NCI-H774 (cell line): ENCODE data around the gene CLPTM1L.
"Not testable (repeated sequence)": the region's sequence is repeated elsewhere in the genome, so short reads cannot be mapped to it uniquely, and the experiment has no call there.

Experiments
- DNase-seq: peaks from one replicate; lab custom pipeline; 2025; lab: John Stamatoyannopoulos, UW

CLPTM1L gene

GRCh38 chr5:1339139-1339817 lies 5.6 kb downstream of the CLPTM1L start:
- DNase-seq = not testable (repeated sequence)

DNA sequence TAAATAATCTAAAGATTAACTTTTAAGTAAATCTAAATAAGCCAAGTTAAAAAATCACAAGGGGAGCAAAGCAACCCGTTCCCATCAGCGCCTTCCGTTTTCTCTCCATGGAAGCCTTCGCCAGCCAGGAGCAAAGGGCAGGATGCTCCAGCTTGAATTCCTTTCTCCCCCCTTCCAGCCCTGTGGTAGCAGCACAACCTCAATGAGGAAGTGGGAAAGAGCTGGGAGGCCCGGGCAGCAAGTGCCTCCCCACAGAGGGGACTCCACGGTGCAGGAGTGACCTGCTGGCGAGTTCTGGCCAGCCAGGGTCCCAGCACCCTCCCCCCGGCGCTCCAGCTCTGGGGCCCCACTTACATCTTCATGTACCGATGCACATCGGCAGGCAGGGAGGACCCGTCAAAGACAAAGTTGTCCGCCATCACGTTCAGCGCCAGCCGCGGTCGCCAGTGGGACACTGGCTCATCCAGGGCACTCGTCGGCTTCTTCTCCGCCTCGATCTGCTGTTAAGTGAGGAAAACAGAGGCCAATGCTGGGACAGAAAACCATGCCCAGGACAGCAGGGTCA lies 6.3 kb downstream of the CLPTM1L start:
- DNase-seq = no peak

GRCh38 chr5:1338196-1338490 lies 6.8 kb downstream of the CLPTM1L start:
- DNase-seq = no peak

GRCh38 chr5:1337489-1338195 lies 7.3 kb downstream of the CLPTM1L start:
- DNase-seq = no peak

- DNase-seq = no peak
Measured at GRCh38 chr5:1336749-1337488, 8.0 kb downstream of the CLPTM1L start.

DNA sequence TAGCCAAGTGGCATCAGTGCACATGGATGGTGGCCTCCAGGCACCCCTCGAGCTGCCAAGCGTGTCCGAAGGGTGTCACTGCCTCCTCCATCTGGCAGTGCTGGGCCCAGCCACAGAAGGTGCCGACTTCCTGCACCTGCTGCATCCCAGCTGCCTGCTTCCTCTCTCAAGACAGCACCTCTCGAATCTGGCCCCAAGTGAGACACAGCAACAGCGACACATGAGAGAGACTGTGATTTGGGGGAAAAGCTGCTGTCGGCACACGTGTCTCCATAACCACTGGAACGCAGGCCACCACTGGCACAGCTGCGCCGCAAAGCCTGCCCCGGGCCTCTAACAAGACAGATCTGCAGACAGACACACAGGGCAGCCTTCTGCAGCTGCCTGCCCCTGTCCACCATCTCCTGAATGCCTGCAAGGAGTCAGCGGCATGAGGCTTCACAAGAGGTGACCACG lies 8.8 kb downstream of the CLPTM1L start:
- no peak for DNase-seq

GRCh38 chr5:1335540-1336095 lies 9.3 kb downstream of the CLPTM1L start:
- DNase-seq = no peak

DNA sequence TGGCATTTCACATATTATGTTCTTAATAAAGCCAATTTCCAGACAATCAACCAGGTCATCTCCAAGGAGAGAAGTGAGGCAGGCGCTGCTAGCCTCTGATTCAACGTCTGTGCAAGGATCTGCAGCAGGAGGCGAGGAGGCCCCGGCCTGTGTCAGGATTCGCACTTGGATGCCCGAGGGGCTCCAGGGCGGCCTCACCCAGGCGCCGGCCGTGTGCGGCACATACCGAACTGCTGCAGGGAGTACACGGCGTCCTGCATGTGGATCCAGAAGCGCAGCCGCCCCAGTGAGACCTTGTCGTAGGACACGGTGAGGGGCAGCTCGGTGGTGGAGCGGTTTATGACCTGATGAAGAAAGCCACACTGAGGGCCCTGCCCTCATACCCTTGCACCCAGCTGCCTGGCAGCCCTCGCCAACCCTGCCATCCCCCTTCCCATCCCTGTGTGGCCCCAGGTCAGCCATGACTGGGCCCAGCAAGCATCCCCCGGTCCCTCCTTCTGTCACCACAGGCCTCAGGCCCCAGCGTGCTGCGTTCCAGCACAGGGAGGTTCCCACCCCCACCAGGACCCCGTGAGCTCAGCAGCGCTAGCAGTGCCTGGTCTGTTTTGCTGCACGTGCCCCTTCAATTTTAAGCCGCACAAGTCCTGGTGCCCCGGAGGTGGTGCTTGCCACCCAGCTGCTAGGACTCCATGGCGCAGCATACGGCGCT lies 9.9 kb downstream of the CLPTM1L start:
- DNase-seq = no peak

DNA sequence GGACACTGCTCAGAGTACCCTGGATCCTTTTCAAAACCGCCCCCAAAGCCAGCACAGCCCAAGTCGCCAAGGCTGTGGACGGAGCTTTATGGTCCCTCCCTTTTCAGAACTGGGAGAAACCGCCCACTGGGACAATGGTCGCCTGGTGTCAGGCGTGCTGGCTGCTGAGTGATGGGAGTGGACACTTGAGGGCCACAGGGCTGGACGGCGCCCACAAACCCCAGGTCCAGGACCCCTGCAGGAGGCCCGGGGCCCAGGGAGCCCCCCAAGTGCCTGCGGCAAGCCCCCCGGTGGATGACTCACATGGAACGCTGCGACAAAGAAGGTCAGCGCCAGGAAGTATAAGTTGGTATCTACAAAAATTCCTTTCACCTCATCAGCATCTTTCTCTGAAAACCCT lies 10.9 kb downstream of the CLPTM1L start:
- no peak for DNase-seq

GRCh38 chr5:1333286-1333685 lies 11.6 kb downstream of the CLPTM1L start:
- not testable (repeated sequence) for DNase-seq

- DNase-seq = no peak
Measured at GRCh38 chr5:1332461-1333001, 12.4 kb downstream of the CLPTM1L start.

- DNase-seq = no peak
Measured at GRCh38 chr5:1331861-1332405, 13.0 kb downstream of the CLPTM1L start.

- no peak for DNase-seq
Measured at GRCh38 chr5:1330847-1331831, 13.8 kb downstream of the CLPTM1L start.

GRCh38 chr5:1330146-1330846 lies 14.6 kb downstream of the CLPTM1L start:
- no peak for DNase-seq

GRCh38 chr5:1329111-1329579 lies 15.8 kb downstream of the CLPTM1L start:
- DNase-seq = no peak

GRCh38 chr5:1328237-1329110 lies 16.4 kb downstream of the CLPTM1L start:
- not testable (repeated sequence) for DNase-seq

DNA sequence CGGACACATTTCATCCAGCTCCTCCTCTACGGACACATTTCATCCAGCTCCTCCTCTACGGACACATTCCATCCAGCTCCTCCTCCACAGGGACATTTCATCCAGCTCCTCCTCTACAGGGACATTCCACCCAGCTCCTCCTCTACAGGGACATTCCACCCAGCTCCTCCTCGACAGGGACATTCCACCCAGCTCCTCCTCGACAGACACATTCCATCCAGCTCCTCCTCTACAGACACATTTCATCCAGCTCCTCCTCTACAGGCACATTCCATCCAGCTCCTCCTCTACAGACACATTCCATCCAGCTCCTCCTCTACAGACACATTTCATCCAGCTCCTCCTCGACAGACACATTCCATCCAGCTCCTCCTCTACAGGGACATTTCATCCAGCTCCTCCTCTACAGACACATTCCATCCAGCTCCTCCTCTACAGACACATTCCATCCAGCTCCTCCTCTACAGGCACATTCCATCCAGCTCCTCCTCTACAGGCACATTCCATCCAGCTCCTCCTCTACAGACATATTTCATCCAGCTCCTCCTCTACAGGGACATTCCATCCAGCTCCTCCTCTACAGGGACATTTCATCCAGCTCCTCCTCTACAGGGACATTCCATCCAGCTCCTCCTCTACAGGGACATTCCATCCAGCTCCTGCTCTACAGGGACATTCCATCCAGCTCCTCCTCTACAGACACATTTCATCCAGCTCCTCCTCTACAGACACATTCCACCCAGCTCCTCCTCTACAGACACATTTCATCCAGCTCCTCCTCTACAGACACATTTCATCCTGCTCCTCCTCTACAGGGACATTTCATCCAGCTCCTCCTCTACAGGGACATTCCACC lies 17.8 kb downstream of the CLPTM1L start:
- not testable (repeated sequence) for DNase-seq
